HT1080 (cell line): Measurements from ENCODE around the gene HIP1R. TPM values are rescaled to one million over a fixed set of nuclear protein-coding genes. Genes with fewer than 3 reads are reported as not detected.

Experiments used
- DNase-seq: peaks from one replicate; pipeline ENCODE4 v3.0.0-alpha.2; 2015; ENCODE audit warnings: low read depth
- total RNA-seq: library from RNA; depleted of rRNA; stranded (reverse); fragments of >200 nt; shearing (Covaris generic); gene quantifications from 2 replicates; pipeline ENCODE4 v1.2.3, GENCODE V29; 2014

HIP1R gene
- total RNA-seq, 1 experiment from 2014 or later: 30.1 TPM

DNA sequence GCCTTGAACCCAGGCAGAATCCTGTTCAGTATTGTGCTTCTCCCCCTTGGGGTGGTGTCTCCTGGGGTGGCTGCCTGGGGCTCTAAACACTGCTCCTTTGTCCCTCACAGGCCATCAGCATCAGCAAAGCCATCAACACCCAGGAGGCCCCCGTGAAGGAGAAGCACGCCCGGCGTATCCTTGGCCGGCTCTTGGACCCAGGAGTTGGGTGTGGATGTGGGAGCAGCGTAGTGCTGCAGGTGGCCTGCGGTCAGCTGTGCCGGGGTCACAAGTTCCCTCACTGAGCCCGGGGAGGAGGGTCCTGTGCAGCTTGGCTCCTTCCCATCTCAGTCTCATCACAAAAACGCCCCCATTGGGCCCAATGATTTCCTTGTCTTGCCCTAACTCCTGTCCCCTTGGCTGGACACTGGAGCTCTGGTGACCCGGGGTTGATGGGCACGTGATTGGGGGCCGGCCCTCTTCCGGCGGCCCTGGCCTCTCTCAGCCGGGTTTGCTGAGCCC is 12.7 kb downstream of the HIP1R start:
- no peak for DNase-seq

DNA sequence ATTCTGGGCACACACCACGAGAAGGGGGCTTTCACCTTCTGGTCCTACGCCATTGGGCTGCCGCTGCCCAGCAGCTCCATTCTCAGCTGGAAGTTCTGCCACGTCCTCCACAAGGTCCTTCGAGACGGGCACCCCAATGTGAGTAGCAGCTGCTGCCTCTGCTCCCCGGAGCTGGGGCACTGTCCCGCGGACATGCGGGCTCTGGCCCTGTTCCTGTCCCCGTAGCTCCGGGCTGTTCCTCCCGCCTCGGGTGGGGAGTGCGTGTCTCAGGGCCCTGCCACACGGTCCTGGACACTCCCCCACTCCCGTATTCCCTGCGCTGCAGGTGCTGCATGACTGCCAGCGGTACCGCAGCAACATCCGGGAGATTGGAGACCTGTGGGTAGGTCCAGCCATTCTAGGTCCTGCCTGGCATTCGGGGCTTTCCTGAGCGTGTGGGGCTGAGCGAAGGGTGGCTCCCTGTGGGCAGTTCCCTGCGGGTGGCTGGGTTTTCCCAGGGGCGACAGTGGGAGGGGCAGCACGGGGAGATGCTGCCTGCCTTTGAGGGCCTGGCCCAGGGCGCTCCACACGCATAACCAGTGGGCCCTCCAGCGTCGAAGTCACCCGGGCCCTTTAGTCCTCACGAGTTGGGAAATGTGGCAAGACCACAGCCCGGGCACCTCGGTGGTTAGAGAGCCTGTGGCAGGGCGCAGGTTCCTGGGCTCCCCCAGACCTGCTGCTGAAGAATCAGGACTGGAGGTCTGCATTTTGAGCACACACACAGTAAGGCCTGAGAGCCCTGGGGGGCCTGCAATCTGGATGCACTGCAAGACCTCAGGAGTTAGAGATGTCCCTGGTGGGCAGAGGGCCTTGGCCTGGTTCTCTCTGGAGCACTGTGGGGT is 13.5 kb downstream of the HIP1R start:
- no peak for DNase-seq

DNA sequence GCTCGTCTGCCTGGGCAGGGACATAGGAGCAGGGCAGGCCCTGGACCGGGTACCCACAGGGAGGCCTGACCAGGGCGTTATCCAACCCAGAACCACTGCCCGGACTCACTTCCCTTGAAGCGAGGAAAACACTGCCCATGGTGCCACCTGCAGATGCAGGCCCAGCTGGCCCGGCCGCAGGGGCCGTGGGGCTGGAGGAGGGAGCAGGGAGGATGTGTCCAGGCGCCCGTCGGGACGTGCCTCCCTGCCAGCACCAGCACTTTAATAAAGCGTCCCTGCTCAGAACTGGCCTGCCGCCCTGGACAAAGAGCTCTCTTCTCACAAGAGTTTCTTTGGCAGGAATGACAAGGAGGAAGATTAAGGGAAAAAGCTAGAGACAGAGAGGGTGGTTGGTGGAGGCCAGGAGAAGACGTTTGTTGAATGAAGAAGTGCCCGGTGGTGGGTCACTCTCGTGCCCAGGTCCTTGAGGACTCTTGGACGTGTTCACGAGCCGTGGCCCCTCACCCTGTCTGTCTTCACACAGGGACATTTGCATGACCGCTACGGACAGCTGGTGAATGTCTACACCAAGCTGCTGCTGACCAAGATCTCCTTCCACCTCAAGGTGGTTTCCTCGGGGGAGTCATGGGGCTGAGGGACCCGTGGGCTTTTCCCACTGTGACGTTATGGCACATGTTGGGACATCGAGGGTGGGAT is 14.2 kb downstream of the HIP1R start:
- no peak for DNase-seq

DNA sequence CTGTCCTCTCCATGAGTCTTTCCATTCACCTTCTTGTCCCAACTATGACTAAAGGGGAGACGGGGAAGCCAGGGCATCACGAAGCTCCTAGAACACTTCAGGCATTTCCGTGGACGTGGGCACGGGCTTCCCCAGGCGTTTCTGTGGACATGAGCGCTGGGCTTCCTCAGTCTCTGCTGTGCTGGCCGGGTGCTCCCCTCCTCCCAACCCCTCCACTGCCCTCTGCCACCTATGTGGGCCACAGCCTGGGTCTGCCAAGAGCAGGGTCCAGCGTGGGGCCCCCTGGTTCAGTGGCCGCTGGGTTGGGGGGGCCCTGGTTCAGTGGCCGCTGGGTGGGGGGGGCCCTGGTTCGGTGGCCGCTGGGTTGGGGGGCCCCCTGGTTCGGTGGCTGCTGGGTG is 14.8 kb downstream of the HIP1R start:
- DNase-seq: no peak

DNA sequence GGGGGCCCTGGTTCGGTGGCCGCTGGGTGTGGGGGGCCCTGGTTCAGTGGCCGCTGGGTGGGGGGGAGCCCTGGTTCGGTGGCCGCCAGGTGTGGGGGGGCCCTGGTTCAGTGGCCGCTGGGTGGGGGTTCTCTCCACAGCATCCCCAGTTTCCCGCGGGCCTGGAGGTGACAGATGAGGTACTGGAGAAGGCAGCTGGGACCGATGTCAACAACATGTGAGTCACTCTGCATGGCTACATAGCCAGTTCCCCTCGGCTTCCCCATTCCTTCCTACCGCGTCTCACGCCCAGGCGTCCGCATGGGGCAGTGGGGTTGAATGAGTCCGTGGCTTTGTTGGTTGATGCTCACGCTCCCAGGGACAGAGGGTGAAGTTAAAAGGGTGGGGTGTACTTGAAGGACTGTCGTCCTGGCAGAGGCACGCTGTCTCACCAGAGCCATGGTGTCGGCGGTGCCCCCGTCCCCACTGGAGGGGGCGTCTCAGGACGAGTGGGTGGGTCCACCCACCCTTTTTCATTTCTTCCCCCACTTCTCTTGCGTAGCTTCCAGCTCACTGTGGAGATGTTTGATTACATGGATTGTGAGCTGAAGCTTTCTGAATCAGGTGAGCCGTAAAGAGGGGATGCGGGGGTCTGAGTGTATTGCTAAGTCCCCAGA is 15.6 kb downstream of the HIP1R start:
- DNase-seq: no peak

DNA sequence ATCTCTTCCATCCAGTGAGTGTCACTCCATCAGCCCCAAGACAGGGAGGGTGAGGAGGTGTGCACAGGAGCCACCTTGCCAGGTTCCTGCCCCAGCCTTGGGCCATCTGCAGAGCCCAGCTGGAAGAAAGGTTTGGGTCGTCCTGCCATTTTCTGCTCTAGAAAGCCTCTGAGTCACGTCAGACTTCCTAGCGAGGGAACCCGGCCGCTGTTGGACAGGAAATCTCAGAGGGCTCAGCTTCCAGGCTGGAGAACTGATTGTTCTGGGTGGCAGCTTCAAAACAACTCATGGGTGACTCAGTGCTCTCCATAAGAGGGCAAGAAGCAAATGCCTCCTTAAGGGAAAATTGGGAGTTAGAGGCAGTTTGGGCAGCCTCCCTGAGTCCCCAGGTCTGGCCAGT is 16.6 kb downstream of the HIP1R start:
- peak; percentile 94 for DNase-seq

DNA sequence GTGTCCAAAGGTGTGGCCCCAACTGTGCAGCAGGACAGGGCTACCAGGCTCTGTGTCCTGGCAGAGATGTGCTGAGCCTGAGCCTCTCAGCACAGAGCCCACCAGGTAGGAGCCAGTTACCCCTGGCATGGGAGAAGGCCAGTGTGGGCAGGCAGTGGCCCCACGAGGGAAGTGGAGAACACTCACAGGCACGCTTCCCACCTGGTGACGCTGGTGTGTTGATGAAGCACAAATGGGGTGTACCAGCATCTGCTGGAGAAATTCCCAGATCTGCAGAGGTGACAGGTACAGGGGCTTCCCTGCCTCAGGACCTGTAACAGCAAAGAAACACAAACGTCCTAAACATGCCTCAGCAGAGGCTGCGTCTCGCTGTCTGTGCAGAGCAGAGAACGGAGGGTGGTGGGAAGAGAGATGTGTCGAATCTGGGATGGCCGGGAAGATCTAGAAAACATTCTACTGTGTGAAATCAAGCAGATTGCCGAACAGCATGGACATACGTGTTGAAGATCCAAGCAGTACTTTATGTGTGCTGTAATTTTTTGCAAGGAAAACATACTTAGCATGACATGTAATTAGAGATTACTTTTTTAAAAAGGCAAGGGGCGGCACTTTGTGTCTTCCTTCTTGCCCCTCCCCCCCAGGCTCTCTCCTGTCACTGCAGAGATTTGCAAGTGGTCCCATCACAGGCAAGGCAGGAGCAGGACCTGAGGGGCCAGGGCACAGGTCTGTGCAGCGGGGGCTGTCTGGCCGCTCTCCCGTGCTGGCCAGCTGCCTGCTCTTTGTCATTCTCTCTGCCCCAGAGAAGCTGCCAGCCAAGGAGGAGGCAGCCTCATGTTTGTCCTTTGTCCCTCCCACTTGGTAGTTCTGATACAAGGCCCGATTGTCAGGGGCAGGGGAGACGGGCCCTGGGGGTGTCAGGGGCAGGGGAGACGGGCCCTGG is 17.3 kb downstream of the HIP1R start:
- DNase-seq: no peak

DNA sequence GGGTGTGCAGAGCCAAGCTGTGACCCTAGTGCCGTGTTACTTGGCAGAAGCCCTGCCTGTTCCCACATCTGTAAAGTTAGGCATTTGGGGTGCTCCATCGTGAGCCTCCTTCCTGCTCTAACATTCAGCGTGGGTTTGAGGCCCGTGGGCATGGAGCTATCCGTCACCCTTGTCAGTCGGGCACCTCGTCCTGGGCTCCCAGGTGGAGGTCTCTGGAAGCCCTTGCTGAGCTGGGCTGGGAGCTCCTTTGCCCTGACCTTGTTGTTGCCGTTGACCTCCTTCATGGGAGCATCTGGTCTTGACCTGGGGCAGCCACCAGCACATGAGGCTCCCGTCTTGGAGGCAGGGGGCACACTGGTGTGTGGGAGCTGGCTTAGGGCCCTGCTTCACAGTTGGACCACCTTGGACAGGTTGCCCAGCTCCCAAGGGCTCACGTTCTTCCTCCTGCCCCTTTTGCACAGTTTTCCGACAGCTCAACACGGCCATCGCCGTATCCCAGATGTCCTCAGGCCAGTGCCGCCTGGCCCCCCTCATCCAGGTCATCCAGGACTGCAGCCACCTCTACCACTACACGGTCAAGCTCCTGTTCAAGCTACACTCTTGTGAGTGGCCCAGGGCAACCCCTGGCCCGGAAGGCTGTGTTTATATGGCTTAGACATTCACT is 18.5 kb downstream of the HIP1R start:
- no peak for DNase-seq

DNA sequence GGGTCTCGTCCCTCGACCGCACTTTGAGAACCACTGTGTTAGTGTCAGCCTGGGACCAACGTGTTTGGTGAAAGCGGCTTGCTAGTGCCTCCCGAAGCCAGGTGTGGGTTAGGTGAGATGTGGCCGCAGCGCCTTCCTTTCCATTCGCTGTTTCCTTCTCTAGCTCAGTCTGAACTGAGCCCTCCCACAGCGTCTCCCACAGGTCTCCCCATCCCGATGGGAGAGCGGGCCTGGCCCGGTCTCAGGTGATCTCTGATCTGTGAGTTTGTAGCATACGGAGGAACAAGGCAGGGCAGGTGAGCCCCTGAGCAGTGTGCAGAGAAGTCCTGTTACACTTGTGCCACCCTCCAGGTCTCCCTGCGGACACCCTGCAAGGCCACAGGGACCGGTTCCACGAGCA is 19.3 kb downstream of the HIP1R start:
- DNase-seq: no peak

DNA sequence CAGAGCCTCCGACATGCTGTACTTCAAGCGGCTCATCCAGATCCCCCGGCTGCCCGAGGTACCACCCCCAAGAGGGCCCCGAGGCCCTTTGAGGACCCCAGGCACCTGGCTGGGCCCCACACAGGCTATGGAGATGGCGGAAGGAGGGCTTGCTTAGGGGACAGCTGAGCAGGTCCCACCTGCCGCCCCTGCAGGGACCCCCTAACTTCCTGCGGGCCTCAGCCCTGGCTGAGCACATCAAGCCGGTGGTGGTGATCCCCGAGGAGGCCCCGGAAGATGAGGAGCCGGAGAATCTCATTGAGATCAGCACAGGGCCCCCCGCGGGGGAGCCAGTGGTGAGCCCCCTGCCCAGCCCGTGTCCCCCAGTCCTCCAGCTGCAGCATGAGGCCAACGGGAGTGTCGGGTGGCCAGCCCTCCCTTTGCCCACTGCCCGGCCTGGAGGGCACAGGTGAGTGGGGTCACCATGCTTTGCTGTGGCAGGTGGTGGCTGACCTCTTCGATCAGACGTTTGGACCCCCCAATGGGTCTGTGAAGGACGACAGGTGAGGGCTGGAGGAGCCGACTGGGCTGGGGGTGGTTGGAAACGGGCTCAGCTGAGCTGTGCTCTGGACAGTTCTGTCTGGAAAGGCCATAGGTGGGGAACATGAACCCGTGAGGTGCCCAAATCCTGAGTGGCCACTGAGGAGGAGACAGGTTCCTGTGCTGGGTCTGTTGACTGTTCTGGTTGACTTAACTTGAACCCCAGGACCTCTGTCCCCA is 20.0 kb downstream of the HIP1R start:
- no peak for DNase-seq

DNA sequence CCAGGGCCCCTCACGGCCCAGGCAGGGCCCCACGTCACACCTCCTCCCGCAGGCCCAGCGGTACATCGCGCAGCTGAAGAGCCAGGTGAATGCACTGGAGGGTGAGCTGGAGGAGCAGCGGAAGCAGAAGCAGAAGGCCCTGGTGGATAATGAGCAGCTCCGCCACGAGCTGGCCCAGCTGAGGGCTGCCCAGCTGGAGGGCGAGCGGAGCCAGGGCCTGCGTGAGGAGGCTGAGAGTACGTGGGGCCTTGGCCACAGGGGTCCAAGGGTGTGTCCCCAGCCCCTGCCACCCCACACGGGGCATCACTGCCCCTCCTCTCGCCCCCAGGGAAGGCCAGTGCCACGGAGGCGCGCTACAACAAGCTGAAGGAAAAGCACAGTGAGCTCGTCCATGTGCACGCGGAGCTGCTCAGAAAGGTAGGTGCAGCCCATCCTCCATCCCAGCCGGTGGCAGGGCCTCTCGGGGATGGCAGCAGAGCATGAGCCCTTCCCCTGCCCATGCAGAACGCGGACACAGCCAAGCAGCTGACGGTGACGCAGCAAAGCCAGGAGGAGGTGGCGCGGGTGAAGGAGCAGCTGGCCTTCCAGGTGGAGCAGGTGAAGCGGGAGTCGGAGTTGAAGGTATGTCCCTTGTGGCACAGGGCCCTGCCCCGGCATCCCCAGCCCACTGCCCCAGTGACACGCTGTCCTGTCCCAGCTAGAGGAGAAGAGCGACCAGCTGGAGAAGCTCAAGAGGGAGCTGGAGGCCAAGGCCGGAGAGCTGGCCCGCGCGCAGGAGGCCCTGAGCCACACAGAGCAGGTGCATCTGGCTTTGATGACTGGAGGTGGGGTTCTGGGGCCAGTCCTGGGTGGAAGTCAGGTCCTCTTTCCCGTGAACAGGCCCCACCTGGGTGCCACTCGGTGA is 20.9 kb downstream of the HIP1R start:
- DNase-seq: no peak

DNA sequence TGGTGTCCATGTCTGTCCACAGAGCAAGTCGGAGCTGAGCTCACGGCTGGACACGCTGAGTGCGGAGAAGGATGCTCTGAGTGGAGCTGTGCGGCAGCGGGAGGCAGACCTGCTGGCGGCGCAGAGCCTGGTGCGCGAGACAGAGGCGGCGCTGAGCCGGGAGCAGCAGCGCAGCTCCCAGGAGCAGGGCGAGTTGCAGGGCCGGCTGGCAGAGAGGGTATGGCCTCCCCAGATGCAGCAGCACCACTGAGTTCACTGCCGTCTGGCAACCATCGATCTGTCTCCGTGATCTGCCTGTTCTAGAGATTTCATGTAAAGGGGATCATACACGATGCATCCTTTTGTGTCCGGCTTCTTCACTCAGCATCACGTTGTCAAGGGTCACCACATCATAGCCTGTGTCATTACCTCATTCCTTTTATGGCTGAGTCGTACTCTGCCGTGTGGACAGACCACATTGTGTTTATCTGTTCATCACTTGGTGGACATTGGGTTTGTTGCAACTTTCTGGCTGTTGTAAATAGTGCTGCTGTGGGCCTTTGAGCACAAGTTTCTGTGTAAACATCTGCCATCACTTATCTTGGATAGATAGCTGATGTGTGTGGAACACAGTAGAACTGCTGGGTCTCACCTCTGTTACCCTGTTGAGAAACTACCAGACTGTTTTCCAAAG is 21.9 kb downstream of the HIP1R start:
- no peak for DNase-seq

DNA sequence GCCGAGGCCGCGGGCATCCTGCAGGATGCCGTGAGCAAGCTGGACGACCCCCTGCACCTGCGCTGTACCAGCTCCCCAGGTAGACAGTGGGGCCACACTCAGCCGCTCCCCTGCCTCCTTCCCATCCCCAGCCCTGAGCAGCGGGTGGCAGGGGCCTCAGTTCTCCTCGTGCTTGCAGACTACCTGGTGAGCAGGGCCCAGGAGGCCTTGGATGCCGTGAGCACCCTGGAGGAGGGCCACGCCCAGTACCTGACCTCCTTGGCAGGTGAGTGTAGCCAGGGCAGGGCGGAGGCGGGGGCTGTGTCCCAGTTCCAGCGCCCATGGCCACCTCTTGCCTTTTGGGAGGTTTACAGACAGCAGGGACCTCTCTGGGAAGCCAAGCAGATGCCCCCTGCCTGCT is 22.9 kb downstream of the HIP1R start:
- DNase-seq: no peak

DNA sequence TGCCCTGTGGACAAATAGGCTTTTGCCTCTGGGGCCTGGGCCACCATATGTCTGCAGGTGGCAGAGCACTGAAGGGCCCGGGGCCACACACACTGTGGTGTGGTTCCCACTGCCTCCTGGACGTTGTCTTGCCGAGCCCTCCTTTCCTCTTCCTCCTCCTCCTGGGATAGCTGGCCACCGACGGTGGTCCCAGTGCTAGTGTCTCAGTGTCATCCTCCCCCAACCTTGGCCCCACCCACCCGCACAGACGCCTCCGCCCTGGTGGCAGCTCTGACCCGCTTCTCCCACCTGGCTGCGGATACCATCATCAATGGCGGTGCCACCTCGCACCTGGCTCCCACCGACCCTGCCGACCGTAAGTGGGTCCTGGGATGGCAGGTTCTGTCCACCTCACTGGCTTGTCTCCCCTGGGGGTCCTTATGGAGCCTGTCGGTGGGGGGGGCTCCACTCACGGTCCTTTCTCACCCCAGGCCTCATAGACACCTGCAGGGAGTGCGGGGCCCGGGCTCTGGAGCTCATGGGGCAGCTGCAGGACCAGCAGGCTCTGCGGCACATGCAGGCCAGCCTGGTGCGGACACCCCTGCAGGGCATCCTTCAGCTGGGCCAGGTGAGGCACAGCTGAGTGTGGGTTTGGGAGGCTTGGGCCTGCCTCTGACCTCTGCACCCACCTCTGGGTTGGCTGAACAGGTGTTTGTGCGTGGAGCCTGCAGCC is 23.5 kb downstream of the HIP1R start:
- DNase-seq: no peak

DNA sequence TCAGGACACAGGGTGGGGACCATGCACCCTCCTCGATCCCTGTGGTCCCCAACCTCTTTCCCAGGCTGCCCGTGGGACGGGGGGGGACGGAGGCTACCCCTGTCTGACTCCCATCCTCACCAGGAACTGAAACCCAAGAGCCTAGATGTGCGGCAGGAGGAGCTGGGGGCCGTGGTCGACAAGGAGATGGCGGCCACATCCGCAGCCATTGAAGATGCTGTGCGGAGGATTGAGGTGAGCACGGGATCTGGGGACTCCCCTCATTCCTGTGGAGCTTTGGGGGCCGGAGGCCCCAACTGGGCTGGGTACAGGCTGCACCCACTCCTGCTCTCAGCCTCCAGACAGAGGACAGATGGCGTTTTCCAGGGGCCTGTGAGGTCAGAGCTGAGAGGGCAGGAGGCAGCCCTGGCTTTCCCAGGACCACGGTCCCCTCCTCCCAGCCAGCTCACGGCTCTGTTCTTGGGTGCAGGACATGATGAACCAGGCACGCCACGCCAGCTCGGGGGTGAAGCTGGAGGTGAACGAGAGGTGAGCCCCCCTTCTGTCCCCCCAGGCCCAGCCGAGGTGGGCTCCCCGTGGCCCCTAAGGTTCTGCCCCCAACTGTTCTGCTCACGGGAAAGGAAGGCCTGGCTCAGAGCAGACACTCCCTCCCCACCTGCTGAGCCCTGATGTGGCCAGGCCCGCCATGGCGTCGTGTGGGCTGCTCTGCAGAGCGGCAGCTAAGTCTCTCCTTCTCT is 24.2 kb downstream of the HIP1R start:
- no peak for DNase-seq

DNA sequence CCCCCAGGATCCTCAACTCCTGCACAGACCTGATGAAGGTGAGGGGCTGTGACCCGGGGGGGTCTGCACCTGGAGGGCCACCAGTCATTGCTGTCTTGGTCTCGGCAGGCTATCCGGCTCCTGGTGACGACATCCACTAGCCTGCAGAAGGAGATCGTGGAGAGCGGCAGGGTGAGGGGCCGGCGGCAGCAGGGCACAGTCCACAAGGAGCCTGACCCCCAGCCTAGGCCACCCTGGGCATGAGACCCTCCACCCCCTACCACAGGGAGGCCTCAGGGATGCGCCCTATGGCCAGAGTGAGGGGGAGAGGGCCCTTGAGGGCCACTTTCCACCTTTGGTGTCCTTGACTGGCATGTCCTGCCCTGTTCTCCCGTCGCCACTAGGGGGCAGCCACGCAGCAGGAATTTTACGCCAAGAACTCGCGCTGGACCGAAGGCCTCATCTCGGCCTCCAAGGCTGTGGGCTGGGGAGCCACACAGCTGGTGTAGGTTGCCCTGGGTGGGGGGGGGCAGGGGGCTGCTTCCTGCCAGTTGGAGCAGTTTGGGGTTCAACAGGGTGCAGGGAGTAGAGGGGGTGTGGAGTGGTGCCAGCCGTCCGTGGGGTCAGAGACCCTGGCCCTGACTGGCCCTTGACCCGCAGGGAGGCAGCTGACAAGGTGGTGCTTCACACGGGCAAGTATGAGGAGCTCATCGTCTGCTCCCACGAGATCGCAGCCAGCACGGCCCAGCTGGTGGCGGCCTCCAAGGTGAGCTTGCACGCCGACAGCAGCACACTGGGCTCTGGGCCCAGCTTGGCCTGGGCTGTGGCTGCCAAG is 25.0 kb downstream of the HIP1R start:
- peak; percentile 58 for DNase-seq
